Dermis lymphatic vessel endothelial cell (primary cell): ENCODE measurements around the gene HTT. TPM values are rescaled to one million over a fixed set of nuclear protein-coding genes. Genes with fewer than 3 reads are reported as not detected.

Experiments
- total RNA-seq: library from RNA; depleted of rRNA; stranded (reverse); fragments of >200 nt; gene quantifications from 2 replicates; pipeline ENCODE4 v1.2.1, GENCODE V29; 2014

Gene HTT
- 34.7 and 37.3 TPM in 2 replicates for total RNA-seq

GRCh38 chr4:3074078-3074845 is at the start of gene HTT, which contains the start of gene HTT-AS:
Gene HTT, plus strand, starts transcription at chr4:3074681. Its CDS starts 145 bp downstream, at chr4:3074826.
Gene HTT-AS, minus strand, starts transcription at chr4:3074538.

GRCh38 chr4:3248811-3249661 is 174.6 kb downstream of the HTT start, which contains the start of gene MSANTD1:
Gene MSANTD1, plus strand, starts transcription at chr4:3249159. Its CDS starts 64 bp downstream, at chr4:3249223.

GRCh38 chr4:3292571-3293400 is 218.3 kb downstream of the HTT start, which contains the start of gene RGS12:
Gene RGS12, plus strand, starts transcription at chr4:3293021. Its CDS starts 23,150 bp downstream, at chr4:3316171.

Other genes starting within 250 kb of the HTT start
- gene ADD1, start 230.8 kb upstream of the HTT start, total RNA-seq, result 172 and 174 TPM in 2 replicates
- gene NOP14, start 111.3 kb upstream of the HTT start, total RNA-seq, result 14.1 and 21.4 TPM in 2 replicates
- gene GRK4, start 111.1 kb upstream of the HTT start, total RNA-seq, result 2.4 and 3.7 TPM in 2 replicates
- gene HTT-AS, start 143 bp upstream of the HTT start, total RNA-seq, result not detected in 2 replicates
- 0.09 and 0.11 TPM in 2 replicates for gene MSANTD1, start 174.5 kb downstream of the HTT start, total RNA-seq
- 36.5 and 39.3 TPM in 2 replicates for gene RGS12, start 218.3 kb downstream of the HTT start, total RNA-seq